ENCODE measurements around the gene PLCH2. TPM values are rescaled to one million over a fixed set of nuclear protein-coding genes. Genes with fewer than 3 reads are reported as not detected.

Gene PLCH2
- total RNA-seq, 4 donors from 2014 or later: 83.3 to 324 (median 130) TPM

DNA sequence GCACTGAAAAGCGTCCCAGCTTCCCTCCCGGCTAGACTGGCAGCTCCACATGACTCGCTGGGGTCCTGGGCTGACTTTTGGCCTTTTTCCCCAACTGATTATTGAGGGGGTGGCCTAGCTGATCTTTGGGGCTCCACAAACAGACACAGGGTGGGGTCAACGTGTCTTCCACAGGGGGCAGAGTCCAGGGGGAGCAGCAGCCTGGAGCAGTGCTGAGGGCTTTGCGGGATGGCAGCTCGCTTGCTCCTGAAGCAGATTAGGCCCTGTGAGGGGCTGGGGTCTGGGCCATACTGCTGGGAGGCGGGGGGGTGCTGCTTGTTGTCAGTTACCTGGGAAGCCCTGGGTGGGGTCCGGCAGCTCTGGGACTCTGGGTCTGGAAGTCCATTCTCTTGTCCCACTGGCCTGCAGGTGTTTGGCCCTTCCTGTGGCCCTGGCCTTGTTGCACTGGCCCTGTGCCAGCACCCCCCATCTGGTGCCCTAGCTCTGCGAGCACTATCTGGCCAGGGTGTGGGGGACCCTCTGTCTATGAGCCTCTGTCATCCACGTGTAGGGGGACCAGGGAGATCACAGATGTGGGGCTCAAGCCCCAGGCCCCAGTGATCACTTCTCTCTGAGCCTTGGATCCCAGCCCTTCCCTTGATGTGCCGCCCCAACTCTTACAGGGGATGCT lies 66.3 kb downstream of the PLCH2 start:
- no peaks in the 10 kb centered on the region for H3K36me3 ChIP-seq
- TF ChIP-seq POLR2A (IDR thresholded peaks at IDR 0.05): no peak
- TF ChIP-seq, protein P1, sequence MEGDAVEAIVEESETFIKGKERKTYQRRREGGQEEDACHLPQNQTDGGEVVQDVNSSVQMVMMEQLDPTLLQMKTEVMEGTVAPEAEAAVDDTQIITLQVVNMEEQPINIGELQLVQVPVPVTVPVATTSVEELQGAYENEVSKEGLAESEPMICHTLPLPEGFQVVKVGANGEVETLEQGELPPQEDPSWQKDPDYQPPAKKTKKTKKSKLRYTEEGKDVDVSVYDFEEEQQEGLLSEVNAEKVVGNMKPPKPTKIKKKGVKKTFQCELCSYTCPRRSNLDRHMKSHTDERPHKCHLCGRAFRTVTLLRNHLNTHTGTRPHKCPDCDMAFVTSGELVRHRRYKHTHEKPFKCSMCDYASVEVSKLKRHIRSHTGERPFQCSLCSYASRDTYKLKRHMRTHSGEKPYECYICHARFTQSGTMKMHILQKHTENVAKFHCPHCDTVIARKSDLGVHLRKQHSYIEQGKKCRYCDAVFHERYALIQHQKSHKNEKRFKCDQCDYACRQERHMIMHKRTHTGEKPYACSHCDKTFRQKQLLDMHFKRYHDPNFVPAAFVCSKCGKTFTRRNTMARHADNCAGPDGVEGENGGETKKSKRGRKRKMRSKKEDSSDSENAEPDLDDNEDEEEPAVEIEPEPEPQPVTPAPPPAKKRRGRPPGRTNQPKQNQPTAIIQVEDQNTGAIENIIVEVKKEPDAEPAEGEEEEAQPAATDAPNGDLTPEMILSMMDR (IDR thresholded peaks at IDR 0.05): no peak
- no peak for TF ChIP-seq POLR2AphosphoS5 (IDR thresholded peaks at IDR 0.05)
- no peak for TF ChIP-seq EP300 (IDR thresholded peaks at IDR 0.05)

DNA sequence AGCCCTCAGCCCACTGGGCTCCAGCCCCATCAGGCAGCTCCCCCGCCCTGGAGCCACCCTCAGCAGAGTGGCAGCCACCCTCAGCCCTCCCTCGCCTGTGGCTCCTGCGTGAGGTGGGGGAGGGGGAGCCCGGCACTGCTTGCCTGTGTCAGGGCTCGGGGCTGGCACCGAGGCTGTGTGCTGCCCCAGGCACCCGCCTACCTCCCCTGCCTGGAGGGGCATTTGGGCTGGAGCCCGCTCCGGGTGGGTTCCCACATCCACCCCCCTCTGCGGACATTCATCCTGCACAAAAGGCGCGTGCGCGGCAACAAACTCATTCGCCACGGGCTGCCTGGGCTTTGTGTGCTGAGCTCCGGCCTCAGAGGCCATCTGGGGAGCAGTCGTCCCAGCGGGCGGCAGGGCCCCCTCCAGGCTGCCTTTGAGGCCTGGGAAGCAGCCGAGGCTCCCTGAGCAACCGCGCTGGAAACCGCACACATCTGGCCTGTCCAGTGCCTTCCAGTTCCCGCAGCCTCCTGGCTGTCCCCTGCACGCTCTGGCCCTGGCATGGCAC lies 67.5 kb downstream of the PLCH2 start:
- TF ChIP-seq POLR2AphosphoS5 (IDR thresholded peaks at IDR 0.05): no peak
- TF ChIP-seq POLR2A (IDR thresholded peaks at IDR 0.05): no peak
- no peak for TF ChIP-seq EP300 (IDR thresholded peaks at IDR 0.05)
- TF ChIP-seq, protein P1 (IDR thresholded peaks at IDR 0.05): no peak
- Histone ChIP-seq H3K4me3 (no peak overlapping the region), H3K9me3 (no peaks in the 10 kb centered on the region), H3K36me3 (no peaks in the 10 kb centered on the region), H3K27me3 (peaks cover 15% of the 10 kb centered on the region), H3K27ac (no peak overlapping the region), H3K4me1 (peaks cover 71% of the 10 kb centered on the region)
- 19% methylated on average over 13 of the region's 26 CpGs for WGBS
- no peak for DNase-seq (ENCODE audit: low spot score in 2 of 2)

More for the DNA sequence above, 66.3 kb downstream of the PLCH2 start:
- Histone ChIP-seq H3K4me3 (no peak overlapping the region), H3K9me3 (no peaks in the 10 kb centered on the region), H3K4me1 (peaks cover 59% of the 10 kb centered on the region), H3K27ac (no peak overlapping the region), H3K27me3 (peaks cover 15% of the 10 kb centered on the region)
- 72% methylated on average over 3 of the region's 11 CpGs for WGBS
- no peak for DNase-seq (ENCODE audit: low spot score in 2 of 2)

DNA sequence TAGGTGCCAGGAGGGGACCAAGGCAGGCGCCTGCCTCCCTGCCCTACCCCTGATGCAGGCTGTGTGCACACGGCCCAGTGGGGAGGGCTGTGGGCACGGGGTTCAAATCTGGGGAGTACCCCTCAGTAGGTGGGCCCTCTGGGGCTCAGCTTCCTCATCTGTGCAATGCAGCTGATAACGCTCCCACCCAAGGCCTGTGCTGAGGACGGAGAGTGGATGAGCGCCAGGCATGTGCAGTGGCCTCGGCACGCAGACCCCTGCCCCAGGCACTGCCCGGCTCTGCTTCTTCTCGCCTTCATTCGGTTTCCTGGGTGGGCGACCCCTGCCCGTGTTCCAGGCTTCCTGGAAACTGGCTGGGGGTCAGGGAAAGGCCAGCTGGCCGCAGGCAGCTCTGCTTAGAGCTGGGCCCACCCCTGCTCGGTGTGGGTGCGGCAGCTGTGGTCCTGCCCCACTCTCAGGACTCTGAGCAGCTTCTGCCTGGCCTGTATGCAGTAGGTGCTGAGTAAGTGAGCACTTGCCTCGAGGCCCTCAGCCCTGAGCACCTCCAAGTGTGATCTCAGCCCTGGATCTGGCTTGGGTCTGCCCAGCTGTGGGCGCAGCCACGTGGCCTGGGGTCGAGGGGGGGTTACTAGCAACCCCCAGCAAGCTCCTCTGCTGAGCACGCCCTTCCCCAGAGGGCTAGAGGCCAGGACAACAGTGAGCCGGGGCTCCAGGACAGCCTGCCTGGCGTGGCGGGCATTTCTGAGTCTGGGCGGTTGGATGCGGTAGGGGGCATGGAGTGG lies 68.2 kb downstream of the PLCH2 start:
- H3K4me1 ChIP-seq: peaks cover 78% of the 10 kb centered on the region
- 54% methylated on average over 7 of the region's 26 CpGs for whole genome bisulfite sequencing
- no peak overlapping the region for H3K27ac ChIP-seq
- peaks cover 15% of the 10 kb centered on the region for H3K27me3 ChIP-seq
- no peaks in the 10 kb centered on the region for H3K36me3 ChIP-seq
- H3K4me3 ChIP-seq: no peak overlapping the region
- H3K9me3 ChIP-seq: no peaks in the 10 kb centered on the region
- TF ChIP-seq, protein P1 (IDR thresholded peaks at IDR 0.05): no peak
- TF ChIP-seq POLR2A (IDR thresholded peaks at IDR 0.05) (no peak), EP300 (IDR thresholded peaks at IDR 0.05) (no peak), POLR2AphosphoS5 (IDR thresholded peaks at IDR 0.05) (no peak)
- no peak for DNase-seq (ENCODE audit: low spot score in 2 of 2)

DNA sequence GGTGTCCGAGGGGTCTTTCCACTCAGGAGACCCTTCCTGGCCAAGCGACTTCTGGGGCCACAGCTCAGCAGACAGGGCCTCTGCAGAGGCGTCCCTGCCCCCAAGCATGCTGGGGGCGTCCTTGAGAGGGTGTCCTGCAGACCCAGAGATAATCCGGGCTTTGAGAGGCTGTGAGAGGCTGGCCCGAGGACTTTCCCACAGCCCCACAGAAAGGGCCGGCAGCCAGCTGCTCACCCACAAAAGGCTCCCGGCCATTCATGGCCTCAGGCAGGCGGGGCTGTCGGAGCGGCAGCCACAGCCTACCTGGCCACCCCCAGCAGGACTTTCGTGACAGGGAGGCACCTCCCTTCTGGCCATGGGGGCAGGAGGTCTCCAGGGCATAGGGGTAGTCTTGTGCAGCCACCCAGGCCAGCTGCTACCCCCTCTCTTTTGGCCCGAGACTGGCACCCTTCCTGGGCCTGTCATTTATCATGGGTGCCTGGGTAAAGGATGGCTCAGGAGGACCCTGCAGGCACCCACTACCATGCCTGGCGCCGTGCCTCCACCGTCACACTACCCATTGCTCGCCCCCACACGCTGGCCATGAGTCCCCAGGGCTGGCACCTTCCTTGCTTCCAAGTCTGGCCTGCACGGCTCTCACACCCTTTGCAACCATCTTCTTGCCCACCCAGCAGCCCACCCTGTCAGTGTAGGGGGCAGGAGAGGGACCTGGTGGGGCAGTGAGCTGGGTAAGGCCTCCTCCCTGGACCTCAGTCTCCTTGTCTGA lies 69.0 kb downstream of the PLCH2 start:
- Histone ChIP-seq H3K4me1 (peaks cover 85% of the 10 kb centered on the region), H3K27me3 (peaks cover 11% of the 10 kb centered on the region), H3K4me3 (no peak overlapping the region), H3K36me3 (no peaks in the 10 kb centered on the region), H3K27ac (peak overlapping the region; percentile 95), H3K9me3 (no peaks in the 10 kb centered on the region)
- WGBS: 68% methylated on average over 8 of the region's 19 CpGs
- DNase-seq (ENCODE audit: low spot score in 2 of 2): no peak
- TF ChIP-seq EP300 (IDR thresholded peaks at IDR 0.05) (no peak), POLR2AphosphoS5 (IDR thresholded peaks at IDR 0.05) (no peak), POLR2A (IDR thresholded peaks at IDR 0.05) (no peak)
- TF ChIP-seq, protein P1 (IDR thresholded peaks at IDR 0.05): no peak
